A549 (cell line): ENCODE measurements around the gene VPS13D.

Experiments used
- CTCF ChIP-seq: fragments of >200 bp; sonication (Bioruptor Twin); formaldehyde crosslinking; IDR thresholded peaks from 3 replicates; pipeline ENCODE4 v1.5.1; 2016
- POLR2A ChIP-seq: IDR thresholded peaks from 2 replicates; pipeline ENCODE4 v1.6.1; 2012; ENCODE audit warnings: mild to moderate bottlenecking, low read length
- REST ChIP-seq: fragments of 200-600 bp; sonication (generic); IDR thresholded peaks from 2 replicates; pipeline ENCODE4 v1.6.1; 2016; ENCODE audit warnings: antibody characterized with exemption, mild to moderate bottlenecking, moderate library complexity
- USF2 ChIP-seq: fragments of 450-650 bp; IDR thresholded peaks from 2 replicates; pipeline ENCODE4 v1.6.1; 2014; ENCODE audit warnings: antibody characterized with exemption

GRCh38 chr1:12447849-12448312 lies 218.1 kb downstream of the VPS13D start:
- TF ChIP-seq REST (no peak), POLR2A (no peak), USF2 (no peak), CTCF (no peak)
